HG02885 (cell line): ENCODE results near the gene SMARCAL1.

Experiments
- ATAC-seq: cut with Tn5 transposase; IDR thresholded peaks from one replicate; pipeline ENCODE4 v1.9.1; 2021; ENCODE audit warnings: mild to moderate bottlenecking; ENCODE audit not compliant: unreplicated experiment, poor library complexity

The SMARCAL1 gene

DNA sequence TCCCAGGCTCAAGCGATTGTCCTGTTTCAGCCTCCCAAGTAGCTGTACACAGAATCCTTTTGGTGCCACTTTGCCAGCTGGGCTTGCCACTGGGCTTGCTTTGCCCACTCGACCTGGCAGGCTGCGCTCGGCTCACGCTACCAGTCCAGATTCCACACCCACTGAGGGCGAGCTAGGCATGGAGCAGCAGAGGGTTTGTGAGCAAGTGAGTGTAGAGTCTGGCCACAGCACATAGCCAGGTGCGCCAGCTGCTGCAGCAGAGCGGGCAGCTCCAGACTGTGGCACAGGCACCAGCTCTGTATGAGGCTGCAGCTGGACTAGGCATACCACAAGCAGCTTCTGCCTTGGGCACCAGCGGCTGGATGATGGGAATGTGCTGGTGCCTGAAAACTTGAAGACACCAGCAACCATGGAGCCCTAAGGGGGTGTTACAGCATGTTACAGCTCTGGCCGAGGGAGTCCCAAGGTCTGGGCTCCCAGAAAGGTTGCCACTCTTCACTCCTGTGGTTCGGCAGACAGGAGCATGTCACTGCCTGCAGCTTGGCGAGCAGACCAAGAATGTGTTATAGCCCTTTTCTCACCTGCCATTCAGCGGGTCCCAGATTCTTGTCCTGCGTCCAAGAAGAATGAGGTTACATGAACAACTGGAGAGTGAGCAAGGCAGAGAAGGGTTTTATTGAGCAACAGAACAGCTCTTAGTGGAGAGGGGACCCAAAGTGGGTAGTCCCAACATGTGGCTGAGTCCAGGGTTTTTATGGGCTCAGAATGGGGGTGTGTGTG lies 12.9 kb downstream of the SMARCAL1 start:
- ATAC-seq: no peak

DNA sequence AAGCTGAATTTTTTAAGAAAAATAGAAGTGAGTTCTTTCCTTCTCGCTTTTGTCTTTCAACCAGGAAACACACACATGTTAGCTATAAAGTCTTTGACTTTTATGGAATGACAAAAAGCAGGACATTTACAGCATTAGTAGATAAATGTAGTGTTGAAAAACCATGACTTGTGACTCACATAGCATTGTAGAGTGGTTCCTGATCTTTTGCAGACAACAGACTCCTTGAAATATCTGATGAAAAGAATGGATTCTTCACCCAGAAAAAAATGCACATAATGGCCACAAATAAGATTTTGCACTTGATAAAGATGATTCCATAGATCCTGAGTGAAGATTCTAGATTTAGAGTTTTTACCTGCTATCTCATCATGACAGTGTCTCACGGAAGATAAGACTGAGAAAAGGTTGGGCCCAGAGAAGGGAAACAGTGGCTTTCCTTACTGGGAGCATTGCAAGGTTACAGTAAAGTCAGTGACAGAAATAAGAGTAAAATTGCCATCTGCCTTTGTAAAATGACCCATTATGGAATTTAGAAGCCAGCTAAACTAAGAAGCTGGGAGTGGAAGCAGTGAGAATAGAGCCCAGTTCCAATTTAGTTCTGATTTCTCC lies 14.0 kb downstream of the SMARCAL1 start:
- no peak for ATAC-seq

DNA sequence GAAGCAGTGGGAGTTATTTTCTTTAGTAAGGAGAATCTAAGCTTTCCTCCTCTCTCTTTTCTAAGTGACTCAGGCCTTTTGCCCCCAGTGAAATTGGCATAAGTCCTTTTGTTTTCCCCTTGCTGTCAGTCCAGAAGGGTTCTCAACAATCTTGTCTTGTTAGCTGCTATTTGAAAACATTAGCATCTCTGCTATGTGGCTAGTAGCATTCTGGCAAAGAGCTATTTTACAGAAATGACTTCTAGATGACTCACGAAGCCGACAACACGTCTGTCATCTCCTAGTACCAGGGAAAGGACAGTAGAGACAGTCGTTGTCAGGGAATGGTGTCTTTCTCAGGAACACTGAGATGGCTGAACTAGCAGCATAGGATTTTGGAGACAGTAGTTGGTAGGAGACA lies 14.7 kb downstream of the SMARCAL1 start:
- no peak for ATAC-seq

DNA sequence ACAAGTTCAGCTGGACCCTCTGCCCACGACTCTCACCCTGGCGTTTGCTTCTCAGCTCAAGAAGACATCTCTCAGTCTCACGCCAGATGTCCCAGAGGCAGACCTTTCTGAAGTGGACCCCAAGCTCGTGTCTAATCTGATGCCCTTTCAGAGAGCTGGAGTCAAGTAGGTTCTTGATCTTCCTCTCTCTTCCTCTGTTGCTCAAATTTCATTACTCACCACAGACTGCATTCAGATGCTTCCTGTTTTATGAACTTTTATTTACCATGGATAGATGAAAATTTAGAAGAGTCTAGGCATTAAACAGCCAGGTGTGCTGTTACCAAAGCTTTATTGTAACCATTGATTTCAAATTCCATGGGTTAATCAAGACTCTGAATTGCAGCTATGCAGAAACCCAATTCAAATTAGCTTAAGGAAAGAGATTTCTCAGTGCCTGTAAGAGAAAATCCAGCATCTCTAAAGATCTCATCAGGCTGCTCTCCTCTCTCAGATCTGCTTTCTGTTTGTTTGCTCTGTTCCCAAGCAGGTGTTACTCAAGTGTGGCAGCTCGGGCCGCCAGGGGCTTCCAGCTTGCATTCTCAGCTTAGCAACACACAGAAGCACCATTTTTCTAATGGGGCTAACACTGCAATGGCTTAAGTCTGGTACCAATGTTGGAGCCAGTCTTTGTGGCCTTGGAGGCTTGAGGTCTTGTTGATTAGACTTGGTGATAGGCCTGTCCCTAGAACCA lies 16.5 kb downstream of the SMARCAL1 start:
- ATAC-seq: no peak

DNA sequence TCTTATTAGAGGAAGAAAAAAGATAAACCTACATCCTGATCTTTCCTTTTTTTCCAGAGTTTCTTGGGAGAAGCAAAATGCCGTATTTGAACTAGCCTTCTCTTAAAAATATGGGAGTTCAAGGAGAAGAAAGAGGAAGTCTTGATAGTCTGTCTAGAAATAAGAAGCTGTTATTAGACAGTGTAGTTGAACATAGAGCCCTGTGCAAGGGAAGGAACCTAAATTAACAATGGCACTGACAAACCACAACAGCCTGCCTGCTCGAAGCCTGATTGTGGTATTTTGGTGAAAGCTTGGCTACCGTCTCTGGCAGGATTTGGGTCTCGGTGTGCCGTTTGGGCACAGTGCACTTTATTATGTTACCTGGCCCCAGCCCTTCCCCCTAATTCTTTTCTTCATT lies 17.1 kb downstream of the SMARCAL1 start:
- no peak for ATAC-seq

DNA sequence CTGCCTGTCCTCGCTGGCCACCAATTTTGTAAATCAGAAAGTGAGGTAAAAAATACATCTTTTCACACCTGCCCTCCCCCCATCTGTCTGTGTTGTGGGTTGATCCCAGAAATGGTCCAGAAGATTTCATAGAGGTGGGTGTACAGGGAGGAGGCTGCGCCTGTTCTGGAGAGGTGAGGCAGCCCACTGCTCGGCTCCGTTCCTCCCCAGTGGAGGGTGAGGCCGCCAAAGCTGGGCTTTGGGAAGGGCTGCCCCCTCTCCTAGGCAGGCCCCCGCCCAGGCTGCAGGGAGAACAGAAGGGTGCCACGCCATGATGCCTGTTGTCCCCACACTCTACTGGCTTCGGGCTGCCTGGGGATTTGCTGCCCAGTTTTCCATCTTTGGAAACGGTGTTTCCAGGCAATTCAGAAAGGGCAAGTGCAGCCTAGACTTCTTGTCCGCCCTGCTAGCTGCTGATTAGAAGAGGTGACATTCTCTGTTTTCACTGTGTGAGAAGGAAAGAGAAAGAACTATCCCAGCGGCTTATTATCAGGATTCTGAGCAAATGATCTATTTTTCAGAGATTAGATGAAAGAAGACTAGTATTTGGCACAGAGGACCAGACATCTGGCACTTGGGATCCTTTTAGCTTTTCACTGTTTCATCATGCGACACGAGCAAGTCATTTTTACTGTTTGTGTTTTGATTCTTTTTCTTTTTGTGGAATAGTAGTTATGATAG lies 18.7 kb downstream of the SMARCAL1 start:
- no peak for ATAC-seq

DNA sequence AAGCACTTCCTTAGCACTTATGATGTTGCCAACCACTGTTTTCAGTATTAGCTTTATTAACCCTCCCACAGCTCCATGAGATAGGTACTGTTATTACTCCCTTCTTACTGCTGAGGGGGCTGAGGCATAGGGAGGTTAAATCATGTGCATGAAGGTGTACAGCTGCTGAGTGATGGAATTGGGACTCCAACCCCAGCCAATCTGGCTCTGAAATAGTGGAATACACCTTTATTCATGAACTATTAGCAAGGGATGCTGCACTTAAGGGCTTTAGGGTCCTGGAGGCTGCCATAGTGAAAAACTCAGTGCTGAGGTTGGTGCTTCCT lies 19.2 kb downstream of the SMARCAL1 start:
- ATAC-seq: no peak

DNA sequence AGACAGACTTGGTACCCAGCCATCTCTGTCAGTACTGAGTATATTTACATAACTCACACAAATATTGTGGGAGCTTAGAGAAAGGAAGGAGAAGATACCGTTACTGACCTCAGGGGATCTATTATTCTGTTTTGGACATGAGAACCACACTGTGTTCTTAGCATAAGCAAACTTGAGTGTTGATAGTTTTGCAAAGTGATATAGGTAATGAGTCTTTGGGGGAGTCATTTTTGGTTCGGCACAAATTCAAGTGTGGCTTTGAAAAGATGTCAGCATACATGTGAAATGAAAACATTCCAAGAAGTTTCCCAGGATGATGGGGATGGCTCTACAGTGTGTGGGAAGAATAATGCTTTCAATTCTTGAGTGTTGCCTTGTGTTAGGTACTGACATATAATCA lies 24.1 kb downstream of the SMARCAL1 start:
- ATAC-seq: no peak

DNA sequence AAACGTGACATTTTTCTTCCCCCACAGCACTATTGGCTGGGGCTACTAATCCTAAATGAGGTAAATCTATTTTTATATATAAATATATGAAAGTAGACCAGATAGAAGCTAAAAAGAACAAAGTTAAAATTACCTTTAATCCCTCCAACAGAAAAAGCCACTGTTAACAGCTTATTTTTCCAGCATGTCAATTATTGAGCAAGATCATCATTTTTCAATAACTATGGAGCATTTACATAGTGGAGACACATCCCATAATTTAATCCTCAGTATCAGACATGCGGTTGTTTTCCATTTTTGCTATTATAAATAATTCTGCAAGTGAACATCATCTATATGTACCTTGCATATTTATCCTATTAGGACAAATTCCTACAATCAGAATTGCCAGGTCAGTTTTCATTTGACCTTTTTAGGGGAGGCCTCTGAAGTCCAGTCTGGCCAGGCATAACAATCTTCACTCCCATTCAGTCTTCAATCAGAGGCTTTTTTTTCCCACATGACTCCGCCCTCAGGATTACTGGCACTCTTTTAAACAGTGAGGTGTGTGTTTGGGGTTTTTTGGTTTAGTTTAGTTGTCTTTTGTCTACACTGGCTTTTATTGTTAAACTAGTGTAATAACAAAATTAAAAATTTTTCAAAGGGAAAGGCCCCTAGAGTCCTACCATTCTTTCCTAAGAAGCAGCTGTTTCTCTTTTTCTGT lies 29.2 kb downstream of the SMARCAL1 start:
- no peak for ATAC-seq

DNA sequence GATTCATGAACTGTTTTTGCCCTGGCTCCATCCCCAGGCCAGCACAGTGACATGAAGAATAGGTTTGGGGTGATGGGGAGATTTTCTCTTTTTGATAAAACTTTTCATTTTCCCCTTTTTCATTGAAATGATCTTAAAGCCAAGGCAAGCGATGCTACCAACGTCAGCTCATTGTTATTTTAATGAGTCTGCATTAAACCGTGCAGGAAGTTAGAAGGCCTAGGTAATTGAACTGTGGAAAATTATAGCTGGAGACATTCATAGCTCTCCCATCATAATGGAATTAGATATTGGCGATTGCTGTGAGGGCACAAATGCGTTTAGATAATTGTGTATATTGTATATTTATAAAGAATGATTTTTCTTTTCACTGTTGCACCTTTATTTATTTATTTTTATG lies 33.2 kb downstream of the SMARCAL1 start:
- ATAC-seq: no peak

DNA sequence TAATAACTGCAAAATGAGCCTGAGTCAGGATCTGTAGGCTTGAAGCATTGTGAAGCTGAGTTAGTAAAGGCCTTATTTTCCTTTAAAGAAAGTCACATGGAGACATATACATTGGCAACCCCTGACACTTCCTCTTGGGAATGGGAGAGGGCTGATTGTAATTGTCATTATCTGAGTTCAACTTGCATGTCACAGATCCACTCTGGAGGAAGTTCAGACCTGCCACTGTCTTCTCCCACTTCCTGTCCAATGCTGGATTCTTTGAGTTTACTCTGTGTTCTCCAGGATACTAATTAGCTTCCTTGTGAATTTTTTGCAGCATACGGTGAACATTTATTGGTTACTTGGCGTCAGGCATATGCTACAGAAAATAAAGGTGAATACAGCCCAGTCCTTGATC lies 34.1 kb downstream of the SMARCAL1 start:
- no peak for ATAC-seq

DNA sequence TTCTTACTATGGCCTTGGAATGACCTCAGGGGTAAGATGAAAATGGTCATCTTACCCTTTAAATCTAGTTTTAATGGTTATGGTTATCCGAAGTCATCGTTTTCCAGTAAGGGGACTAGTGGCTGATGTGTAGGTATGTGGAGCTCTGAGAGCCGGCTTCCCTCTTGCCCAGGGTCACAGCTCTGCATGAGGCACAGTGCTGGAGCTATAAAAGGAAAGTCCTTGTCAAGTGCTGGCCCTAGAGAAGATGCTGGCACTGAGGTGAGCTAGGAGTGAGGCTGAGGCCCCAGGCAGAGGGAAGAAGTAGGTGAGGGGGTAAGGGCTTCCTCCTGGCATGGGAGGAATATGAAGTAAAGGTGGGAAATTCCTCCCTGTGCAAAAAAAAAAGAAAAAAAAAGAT lies 35.0 kb downstream of the SMARCAL1 start:
- ATAC-seq: no peak

DNA sequence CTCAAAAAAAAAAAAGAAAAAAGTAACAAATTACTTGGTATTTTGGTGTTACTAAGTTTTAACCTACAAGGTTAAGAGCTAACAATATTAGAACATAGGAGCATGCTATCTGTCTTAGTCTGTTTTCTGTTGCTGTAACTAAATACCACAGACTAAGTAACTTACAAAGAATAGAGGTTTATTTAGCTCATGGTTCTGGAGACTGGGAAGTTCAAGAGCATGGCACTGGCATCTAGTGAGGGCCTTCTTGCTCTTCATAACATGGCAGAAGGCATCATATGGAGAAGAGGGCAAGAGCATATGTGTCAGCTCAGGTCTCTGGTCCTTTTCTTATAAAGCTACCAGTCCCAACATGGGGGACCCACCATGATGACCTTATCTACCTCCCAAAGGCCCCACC lies 36.5 kb downstream of the SMARCAL1 start:
- ATAC-seq: no peak

DNA sequence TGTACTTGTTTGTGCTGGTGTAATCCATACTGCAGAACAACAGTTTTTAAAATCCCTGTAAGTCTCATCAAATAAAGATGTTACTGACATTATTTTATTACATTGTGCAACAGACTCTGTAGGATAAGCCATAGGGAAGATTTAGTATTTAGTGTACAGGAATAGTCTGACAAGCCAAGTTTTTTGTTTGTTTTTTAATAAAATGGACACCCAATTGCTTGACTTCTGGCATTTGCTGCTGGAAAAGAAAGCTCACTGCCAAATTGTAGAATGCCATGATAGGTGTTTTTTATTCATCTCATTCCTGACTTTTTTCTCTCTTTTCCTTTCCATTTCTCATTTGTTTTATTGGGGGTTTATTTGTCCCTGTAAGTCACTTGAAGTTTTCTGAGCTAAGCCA lies 38.1 kb downstream of the SMARCAL1 start:
- ATAC-seq: no peak

DNA sequence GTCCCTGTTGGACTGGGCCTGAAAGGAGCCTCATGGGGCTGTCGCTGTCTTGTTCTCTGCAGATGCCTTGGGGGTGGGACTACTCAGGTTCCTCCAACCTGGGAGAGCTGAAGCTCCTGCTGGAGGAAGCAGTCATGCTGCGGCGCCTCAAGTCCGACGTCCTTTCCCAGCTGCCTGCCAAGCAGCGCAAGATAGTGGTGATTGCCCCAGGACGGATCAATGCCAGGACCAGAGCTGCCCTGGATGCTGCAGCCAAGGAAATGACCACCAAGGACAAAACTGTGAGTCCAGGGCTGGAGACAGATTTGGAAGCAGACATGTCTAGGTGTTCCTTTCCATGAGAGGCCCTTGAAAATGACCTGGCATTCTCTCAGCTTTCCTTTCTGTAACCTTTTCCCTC lies 38.5 kb downstream of the SMARCAL1 start:
- no peak for ATAC-seq

DNA sequence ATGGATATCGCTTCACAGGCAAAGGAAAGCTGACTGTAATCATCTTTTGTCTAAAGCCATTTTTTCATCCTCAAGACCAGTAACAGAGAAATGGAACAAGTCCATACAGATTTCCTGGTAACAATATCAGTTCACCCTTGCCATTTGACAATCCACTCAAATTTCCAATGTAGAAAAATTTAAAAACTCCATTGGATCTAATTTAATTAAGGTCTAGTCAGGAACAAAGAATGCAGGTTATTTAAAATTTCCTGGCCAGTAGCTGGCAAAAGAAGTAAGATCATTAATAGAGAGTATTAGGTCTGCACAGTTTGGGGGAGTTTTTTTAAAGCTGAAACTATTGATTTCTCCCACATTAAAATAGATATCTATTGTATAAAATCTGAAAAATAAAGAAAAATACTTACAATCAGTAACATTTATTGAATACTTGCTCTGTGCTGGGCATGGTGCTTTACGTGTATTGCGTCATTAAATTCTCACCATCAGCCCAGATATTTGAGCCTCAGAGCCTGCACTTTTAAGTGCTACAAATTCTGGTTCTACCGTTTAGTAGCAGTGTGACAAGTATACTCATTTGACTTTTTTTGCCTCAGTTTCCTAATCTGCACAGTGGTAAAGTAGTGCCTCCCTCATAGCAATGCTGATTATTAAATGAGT lies 41.8 kb downstream of the SMARCAL1 start:
- ATAC-seq: no peak

DNA sequence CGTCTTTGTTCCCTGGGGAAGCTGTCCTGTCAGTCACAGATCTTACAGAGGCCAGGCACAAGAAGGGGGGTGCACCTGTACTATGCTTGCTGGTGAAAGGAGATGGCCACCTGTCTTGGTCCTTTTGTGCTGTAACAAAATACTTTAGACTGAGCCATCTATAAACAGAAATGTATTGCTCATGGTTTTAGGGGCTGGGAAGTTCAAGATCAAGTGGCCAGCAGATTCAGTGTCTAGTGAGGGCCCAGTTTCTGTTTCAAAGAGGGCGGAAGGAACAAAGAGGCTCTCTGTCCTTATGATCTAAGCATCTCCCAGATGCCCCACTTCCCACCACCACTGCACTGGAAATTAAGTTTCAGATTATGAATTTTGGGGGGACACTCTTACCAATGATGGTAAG lies 50.9 kb downstream of the SMARCAL1 start:
- ATAC-seq: no peak

DNA sequence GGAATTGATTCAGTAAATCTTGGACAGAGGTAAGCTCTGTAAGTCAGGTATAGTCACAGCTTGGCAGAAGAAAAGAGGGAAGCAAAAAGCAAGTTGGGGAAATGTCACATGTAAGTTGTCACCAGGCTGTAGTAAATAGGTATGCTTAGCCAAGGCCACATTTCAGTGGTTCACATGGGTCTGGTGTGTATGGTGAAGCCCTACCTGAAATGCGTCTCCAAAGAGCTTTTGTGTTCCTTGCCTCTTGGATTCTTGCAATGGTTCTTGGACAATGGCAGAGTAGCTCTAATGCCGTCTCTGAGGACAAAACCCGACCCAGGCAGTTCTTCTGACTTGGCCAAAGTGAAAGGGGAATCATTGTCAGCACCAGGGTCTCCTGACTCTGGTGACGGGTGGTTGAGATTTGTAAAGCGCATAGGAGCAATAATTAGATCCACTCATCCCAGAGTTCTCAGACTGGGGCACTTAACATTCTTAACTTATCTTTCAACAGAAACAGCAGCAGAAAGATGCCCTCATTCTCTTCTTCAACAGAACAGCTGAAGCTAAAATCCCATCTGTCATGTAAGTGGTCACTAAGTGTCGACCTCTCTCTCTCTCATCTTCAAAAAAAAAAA lies 51.9 kb downstream of the SMARCAL1 start:
- ATAC-seq: no peak

DNA sequence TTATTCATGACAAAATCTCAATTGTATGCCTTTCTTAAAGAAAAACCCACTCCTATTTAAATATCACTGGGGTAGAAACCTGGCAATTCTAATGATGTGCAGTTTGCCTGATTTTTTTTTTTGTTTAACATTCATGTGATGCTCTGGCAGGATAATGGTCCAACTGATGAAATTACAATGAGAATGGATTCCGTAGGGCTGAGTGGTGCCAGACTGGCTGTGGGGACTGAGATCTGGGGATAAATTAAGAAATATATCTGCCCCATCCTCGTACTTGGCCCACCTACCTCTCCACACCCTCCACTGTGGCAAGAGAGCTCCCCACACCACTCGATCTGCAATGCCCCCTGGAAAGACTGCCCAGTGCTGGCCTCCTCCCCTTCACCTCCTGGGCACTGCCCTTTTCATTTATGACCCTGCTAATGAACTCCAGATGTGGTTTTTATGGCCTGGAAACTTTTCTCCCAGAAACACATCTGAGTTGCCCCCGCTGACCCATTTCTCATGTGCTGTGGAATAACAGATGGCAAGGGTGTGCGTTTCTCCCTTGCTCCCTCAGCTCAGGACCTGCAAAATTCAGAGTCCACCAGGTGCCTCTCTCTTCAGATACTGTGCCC lies 53.4 kb downstream of the SMARCAL1 start:
- ATAC-seq: no peak
